ENCODE data around the gene TRPM3. TPM values are rescaled to one million over a fixed set of nuclear protein-coding genes. Genes with fewer than 3 reads are reported as not detected.
A peak's percentile ranks its signal among the peaks of the same experiment; 100 is the strongest.

The TRPM3 gene
- total RNA-seq, 1 experiment from 2014 or later, result not detected

- H2AFZ ChIP-seq (ENCODE audit: low read length), result no peak overlapping the region
- H3K4me1 ChIP-seq (ENCODE audit: insufficient read depth, low read length), result no peaks in the 10 kb centered on the region
- ATAC-seq (no peak), DNase-seq (no peak)
- CTCF ChIA-PET, result no interaction called here
- H3K4me2 ChIP-seq (ENCODE audit: low read length), result no peak overlapping the region
- POLR2A ChIA-PET (ENCODE audit: unreplicated experiment), result no interaction called here
- no peaks in the 10 kb centered on the region for H3K79me2 ChIP-seq (ENCODE audit: low read length)
- H3K27ac ChIP-seq (ENCODE audit: low read length), result no peak overlapping the region
- intact Hi-C loops (cut with micrococcal nuclease), result no loop called here
- no peak overlapping the region for H3K9ac ChIP-seq (ENCODE audit: low read length)
- BruUV-seq (replicated peaks), result no TSS peak
- H3K27me3 ChIP-seq (ENCODE audit: low read length), result no peaks in the 10 kb centered on the region
- no peaks in the 10 kb centered on the region for H3K9me3 ChIP-seq (ENCODE audit: low read length)
- no peaks in the 10 kb centered on the region for H3K9me2 ChIP-seq (replicated peaks; ENCODE audit: low read length)
- no peak for TF ChIP-seq EZH2 (IDR thresholded peaks at IDR 0.05; ENCODE audit: low read length, unreplicated experiment)
- TF ChIP-seq EZH2phosphoT487 (IDR thresholded peaks at IDR 0.05; ENCODE audit: borderline replicate concordance, low read length), result no peak
- no peak for TF ChIP-seq CTCF (conservative IDR thresholded peaks at IDR 0.05; ENCODE audit: low read depth, low read length)
- H4K20me1 ChIP-seq (ENCODE audit: low read length), result no peaks in the 10 kb centered on the region
- H3K4me3 ChIP-seq (ENCODE audit: low read length), result no peak overlapping the region
- no peaks in the 10 kb centered on the region for H3K36me3 ChIP-seq (ENCODE audit: low read depth, low read length)
- H3F3A ChIP-seq (ENCODE audit: low read length, unreplicated experiment), result no peaks in the 10 kb centered on the region
Observed at GRCh38 chr9:70954596-70955143, 166.8 kb downstream of the TRPM3 start.

GRCh38 chr9:70954126-70954525, 167.3 kb downstream of the TRPM3 start:
- H4K20me1 ChIP-seq (ENCODE audit: low read length), result no peaks in the 10 kb centered on the region
- H3K36me3 ChIP-seq (ENCODE audit: low read depth, low read length), result no peaks in the 10 kb centered on the region
- POLR2A ChIA-PET (ENCODE audit: unreplicated experiment), result no interaction called here
- H3K4me3 ChIP-seq (ENCODE audit: low read length), result no peak overlapping the region
- H3K4me2 ChIP-seq (ENCODE audit: low read length), result no peak overlapping the region
- intact Hi-C loops (cut with micrococcal nuclease), result no loop called here
- H3K9me3 ChIP-seq (ENCODE audit: low read length), result no peaks in the 10 kb centered on the region
- H3K4me1 ChIP-seq (ENCODE audit: insufficient read depth, low read length), result no peaks in the 10 kb centered on the region
- H2AFZ ChIP-seq (ENCODE audit: low read length), result no peak overlapping the region
- DNase-seq, result peak; percentile 34
- no peak for TF ChIP-seq EZH2 (IDR thresholded peaks at IDR 0.05; ENCODE audit: low read length, unreplicated experiment)
- no peak overlapping the region for H3K9ac ChIP-seq (ENCODE audit: low read length)
- H3K79me2 ChIP-seq (ENCODE audit: low read length), result no peaks in the 10 kb centered on the region
- BruUV-seq (replicated peaks), result no TSS peak
- no peaks in the 10 kb centered on the region for H3K9me2 ChIP-seq (replicated peaks; ENCODE audit: low read length)
- CTCF ChIA-PET, result no interaction called here
- H3K27me3 ChIP-seq (ENCODE audit: low read length), result no peaks in the 10 kb centered on the region
- no peaks in the 10 kb centered on the region for H3F3A ChIP-seq (ENCODE audit: low read length, unreplicated experiment)
- H3K27ac ChIP-seq (ENCODE audit: low read length), result no peak overlapping the region
- no peak for ATAC-seq

- H3K4me3 ChIP-seq (ENCODE audit: low read length), result no peak overlapping the region
- H3K4me1 ChIP-seq (ENCODE audit: insufficient read depth, low read length), result no peaks in the 10 kb centered on the region
- no peak overlapping the region for H3K4me2 ChIP-seq (ENCODE audit: low read length)
- DNase-seq (no peak), ATAC-seq (no peak)
- no peaks in the 10 kb centered on the region for H3K79me2 ChIP-seq (ENCODE audit: low read length)
- H3K27ac ChIP-seq (ENCODE audit: low read length), result no peak overlapping the region
- BruUV-seq (replicated peaks), result no TSS peak
- no peaks in the 10 kb centered on the region for H4K20me1 ChIP-seq (ENCODE audit: low read length)
- no peaks in the 10 kb centered on the region for H3K9me2 ChIP-seq (replicated peaks; ENCODE audit: low read length)
- intact Hi-C loops (cut with micrococcal nuclease), result no loop called here
- H3F3A ChIP-seq (ENCODE audit: low read length, unreplicated experiment), result no peaks in the 10 kb centered on the region
- ChIA-PET POLR2A (ENCODE audit: unreplicated experiment) (no interaction called here), CTCF (no interaction called here)
- no peak overlapping the region for H2AFZ ChIP-seq (ENCODE audit: low read length)
- no peak overlapping the region for H3K9ac ChIP-seq (ENCODE audit: low read length)
- no peak for TF ChIP-seq EZH2phosphoT487 (IDR thresholded peaks at IDR 0.05; ENCODE audit: borderline replicate concordance, low read length)
- TF ChIP-seq CTCF (conservative IDR thresholded peaks at IDR 0.05; ENCODE audit: low read depth, low read length), result no peak
- no peak for TF ChIP-seq EZH2 (IDR thresholded peaks at IDR 0.05; ENCODE audit: low read length, unreplicated experiment)
- H3K27me3 ChIP-seq (ENCODE audit: low read length), result no peaks in the 10 kb centered on the region
- no peaks in the 10 kb centered on the region for H3K9me3 ChIP-seq (ENCODE audit: low read length)
- H3K36me3 ChIP-seq (ENCODE audit: low read depth, low read length), result no peaks in the 10 kb centered on the region
Observed at GRCh38 chr9:70951749-70952727, 169.4 kb downstream of the TRPM3 start.

Measured in PC-3 (cell line).